Measurements from ENCODE around the gene MINDY1.

DNA sequence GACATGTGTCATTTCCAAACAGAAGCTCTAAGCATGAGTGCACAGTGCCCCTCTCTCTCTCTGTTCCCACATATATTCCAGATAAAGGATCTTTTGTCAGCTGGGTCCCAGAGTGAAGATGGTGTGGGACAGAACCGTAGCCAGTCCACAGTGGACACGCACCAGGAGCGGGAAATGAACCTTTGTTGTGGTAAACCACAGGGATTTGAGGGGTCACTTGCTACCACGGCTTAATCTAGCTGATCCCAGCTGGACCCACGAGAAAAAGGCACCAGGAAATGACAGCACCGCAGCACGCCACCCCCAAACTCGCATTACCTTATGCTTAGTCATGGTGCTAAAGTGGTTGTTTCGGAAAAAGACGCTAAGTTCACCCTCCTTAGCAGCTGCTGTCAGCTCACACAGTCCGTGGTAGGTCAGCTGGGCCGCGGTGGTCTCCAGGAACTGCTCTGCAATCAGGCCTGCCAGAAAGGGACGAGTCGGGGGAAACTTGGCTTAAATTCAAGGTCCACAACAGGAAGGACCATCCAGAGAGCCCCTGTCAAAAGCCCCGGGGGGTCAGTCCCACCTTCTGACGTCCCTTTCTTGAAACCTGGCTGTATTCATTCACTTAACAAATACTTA, 7.5 kb downstream of the MINDY1 start:
- TF ChIP-seq, protein P1, sequence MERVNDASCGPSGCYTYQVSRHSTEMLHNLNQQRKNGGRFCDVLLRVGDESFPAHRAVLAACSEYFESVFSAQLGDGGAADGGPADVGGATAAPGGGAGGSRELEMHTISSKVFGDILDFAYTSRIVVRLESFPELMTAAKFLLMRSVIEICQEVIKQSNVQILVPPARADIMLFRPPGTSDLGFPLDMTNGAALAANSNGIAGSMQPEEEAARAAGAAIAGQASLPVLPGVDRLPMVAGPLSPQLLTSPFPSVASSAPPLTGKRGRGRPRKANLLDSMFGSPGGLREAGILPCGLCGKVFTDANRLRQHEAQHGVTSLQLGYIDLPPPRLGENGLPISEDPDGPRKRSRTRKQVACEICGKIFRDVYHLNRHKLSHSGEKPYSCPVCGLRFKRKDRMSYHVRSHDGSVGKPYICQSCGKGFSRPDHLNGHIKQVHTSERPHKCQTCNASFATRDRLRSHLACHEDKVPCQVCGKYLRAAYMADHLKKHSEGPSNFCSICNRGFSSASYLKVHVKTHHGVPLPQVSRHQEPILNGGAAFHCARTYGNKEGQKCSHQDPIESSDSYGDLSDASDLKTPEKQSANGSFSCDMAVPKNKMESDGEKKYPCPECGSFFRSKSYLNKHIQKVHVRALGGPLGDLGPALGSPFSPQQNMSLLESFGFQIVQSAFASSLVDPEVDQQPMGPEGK (CRISPR knock-in tag; IDR thresholded peaks at IDR 0.05; ENCODE audit: borderline replicate concordance), result no peak
- TF ChIP-seq ZNF565 (CRISPR knock-in tag; conservative IDR thresholded peaks at IDR 0.05; ENCODE audit: low read depth), result no peak
- TF ChIP-seq ZFP3 (CRISPR knock-in tag; IDR thresholded peaks at IDR 0.05), result no peak
- TF ChIP-seq ZFP30 (CRISPR knock-in tag; IDR thresholded peaks at IDR 0.05), result no peak
- TF ChIP-seq TOX (CRISPR knock-in tag; IDR thresholded peaks at IDR 0.05; ENCODE audit: borderline replicate concordance), result no peak
- no peak for TF ChIP-seq CSDC2 (CRISPR knock-in tag; IDR thresholded peaks at IDR 0.05)
- TF ChIP-seq PPARA (CRISPR knock-in tag; IDR thresholded peaks at IDR 0.05; ENCODE audit: borderline replicate concordance), result no peak
- TF ChIP-seq TCF4 (CRISPR knock-in tag; IDR thresholded peaks at IDR 0.05; ENCODE audit: borderline replicate concordance), result no peak
- no peak for TF ChIP-seq RARB (CRISPR knock-in tag; IDR thresholded peaks at IDR 0.05)
- no peak for TF ChIP-seq GLIS3 (CRISPR knock-in tag; IDR thresholded peaks at IDR 0.05)
- TF ChIP-seq, protein P2, sequence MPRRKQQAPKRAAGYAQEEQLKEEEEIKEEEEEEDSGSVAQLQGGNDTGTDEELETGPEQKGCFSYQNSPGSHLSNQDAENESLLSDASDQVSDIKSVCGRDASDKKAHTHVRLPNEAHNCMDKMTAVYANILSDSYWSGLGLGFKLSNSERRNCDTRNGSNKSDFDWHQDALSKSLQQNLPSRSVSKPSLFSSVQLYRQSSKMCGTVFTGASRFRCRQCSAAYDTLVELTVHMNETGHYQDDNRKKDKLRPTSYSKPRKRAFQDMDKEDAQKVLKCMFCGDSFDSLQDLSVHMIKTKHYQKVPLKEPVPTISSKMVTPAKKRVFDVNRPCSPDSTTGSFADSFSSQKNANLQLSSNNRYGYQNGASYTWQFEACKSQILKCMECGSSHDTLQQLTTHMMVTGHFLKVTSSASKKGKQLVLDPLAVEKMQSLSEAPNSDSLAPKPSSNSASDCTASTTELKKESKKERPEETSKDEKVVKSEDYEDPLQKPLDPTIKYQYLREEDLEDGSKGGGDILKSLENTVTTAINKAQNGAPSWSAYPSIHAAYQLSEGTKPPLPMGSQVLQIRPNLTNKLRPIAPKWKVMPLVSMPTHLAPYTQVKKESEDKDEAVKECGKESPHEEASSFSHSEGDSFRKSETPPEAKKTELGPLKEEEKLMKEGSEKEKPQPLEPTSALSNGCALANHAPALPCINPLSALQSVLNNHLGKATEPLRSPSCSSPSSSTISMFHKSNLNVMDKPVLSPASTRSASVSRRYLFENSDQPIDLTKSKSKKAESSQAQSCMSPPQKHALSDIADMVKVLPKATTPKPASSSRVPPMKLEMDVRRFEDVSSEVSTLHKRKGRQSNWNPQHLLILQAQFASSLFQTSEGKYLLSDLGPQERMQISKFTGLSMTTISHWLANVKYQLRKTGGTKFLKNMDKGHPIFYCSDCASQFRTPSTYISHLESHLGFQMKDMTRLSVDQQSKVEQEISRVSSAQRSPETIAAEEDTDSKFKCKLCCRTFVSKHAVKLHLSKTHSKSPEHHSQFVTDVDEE (CRISPR knock-in tag; IDR thresholded peaks at IDR 0.05), result no peak
- no peak for TF ChIP-seq ZNF70 (CRISPR knock-in tag; IDR thresholded peaks at IDR 0.05)
- TF ChIP-seq SNAI2 (CRISPR knock-in tag; IDR thresholded peaks at IDR 0.05), result no peak
- TF ChIP-seq, protein P3, sequence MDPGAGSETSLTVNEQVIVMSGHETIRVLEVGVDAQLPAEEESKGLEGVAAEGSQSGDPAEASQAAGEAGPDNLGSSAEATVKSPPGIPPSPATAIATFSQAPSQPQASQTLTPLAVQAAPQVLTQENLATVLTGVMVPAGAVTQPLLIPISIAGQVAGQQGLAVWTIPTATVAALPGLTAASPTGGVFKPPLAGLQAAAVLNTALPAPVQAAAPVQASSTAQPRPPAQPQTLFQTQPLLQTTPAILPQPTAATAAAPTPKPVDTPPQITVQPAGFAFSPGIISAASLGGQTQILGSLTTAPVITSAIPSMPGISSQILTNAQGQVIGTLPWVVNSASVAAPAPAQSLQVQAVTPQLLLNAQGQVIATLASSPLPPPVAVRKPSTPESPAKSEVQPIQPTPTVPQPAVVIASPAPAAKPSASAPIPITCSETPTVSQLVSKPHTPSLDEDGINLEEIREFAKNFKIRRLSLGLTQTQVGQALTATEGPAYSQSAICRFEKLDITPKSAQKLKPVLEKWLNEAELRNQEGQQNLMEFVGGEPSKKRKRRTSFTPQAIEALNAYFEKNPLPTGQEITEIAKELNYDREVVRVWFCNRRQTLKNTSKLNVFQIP (CRISPR knock-in tag; IDR thresholded peaks at IDR 0.05; ENCODE audit: borderline replicate concordance, low read depth), result no peak
